SU-DHL-6 (cell line): Measurements from ENCODE around the gene DLG2.

Experiments
- H2AFZ ChIP-seq: fragments of 200-600 bp; sonication (generic); 2 replicates; pipeline ENCODE4 v1.6.1; 2014; ENCODE audit warnings: low read depth, mild to moderate bottlenecking, moderate library complexity, mixed read lengths, antibody characterized with exemption, low read length; ENCODE audit not compliant: severe bottlenecking
- H3F3A ChIP-seq: fragments of 200-600 bp; shearing (Covaris generic); 2 replicates; pipeline ENCODE4 v1.6.0; 2016; ENCODE audit warnings: antibody characterized with exemption, mild to moderate bottlenecking; ENCODE audit not compliant: insufficient read depth
- H3K27ac ChIP-seq: fragments of 200-600 bp; sonication (generic); 2 replicates; pipeline ENCODE4 v1.5.1; 2016; ENCODE audit warnings: low read depth, mild to moderate bottlenecking, low read length, moderate library complexity, mixed read lengths
- H3K27me3 ChIP-seq: fragments of 200-600 bp; sonication (generic), shearing (Covaris generic); 2 replicates; pipeline ENCODE4 v1.6.0; 2014; ENCODE audit warnings: mild to moderate bottlenecking, low read length
- H3K36me3 ChIP-seq: fragments of 200-600 bp; sonication (generic); 2 replicates; pipeline ENCODE4 v1.6.1; 2014; ENCODE audit warnings: mild to moderate bottlenecking, low read length, mixed read lengths
- H3K4me2 ChIP-seq: fragments of 300-600, 200-600 bp; shearing (Covaris generic), sonication (generic); 2 replicates; pipeline ENCODE4 v1.6.0; 2014; ENCODE audit warnings: low read length, low read depth, mild to moderate bottlenecking; ENCODE audit not compliant: poor library complexity, severe bottlenecking
- H3K4me3 ChIP-seq: fragments of 200-600 bp; sonication (generic); 2 replicates; pipeline ENCODE4 v1.5.1; 2014; ENCODE audit warnings: antibody characterized with exemption, low read length, mild to moderate bottlenecking, mixed read lengths; ENCODE audit not compliant: insufficient read depth, poor library complexity, severe bottlenecking
- H3K79me2 ChIP-seq: fragments of 200-600 bp; sonication (generic); 2 replicates; pipeline ENCODE4 v1.6.1; 2014; ENCODE audit warnings: mild to moderate bottlenecking, low read length, moderate library complexity; ENCODE audit not compliant: insufficient read depth
- H3K9ac ChIP-seq: fragments of 200-600 bp; sonication (generic); 2 replicates; pipeline ENCODE4 v1.7.0; 2014; ENCODE audit warnings: mild to moderate bottlenecking, low read length
- H3K9me2 ChIP-seq: fragments of 200-600 bp; sonication (generic); replicated peaks from 2 replicates; pipeline ENCODE4 v1.6.1; 2014; ENCODE audit warnings: low read length; ENCODE audit not compliant: insufficient read depth
- H3K9me3 ChIP-seq: fragments of 200-600 bp; sonication (generic); 2 replicates; pipeline ENCODE4 v1.6.1; 2014; ENCODE audit warnings: low read length, mixed read lengths; ENCODE audit not compliant: insufficient read depth
- H4K20me1 ChIP-seq: fragments of 200-600 bp; sonication (generic); 2 replicates; pipeline ENCODE4 v1.6.1; 2014; ENCODE audit warnings: low read depth, mild to moderate bottlenecking, antibody characterized with exemption, low read length, moderate library complexity, mixed read lengths
- CTCF ChIP-seq: fragments of 200-600 bp; sonication (generic); IDR thresholded peaks from one replicate; pipeline ENCODE4 v1.5.1; 2017; ENCODE audit warnings: antibody characterized with exemption, mild to moderate bottlenecking, low read length, moderate library complexity; ENCODE audit not compliant: insufficient read depth, poor library complexity, severe bottlenecking
- EZH2phosphoT487 ChIP-seq: fragments of 200-600 bp; sonication (generic), shearing (Covaris generic); conservative IDR thresholded peaks from 2 replicates; pipeline ENCODE4 v1.6.1; 2018; ENCODE audit warnings: mild to moderate bottlenecking, antibody characterized with exemption, low read length, moderate library complexity, mixed read lengths

DLG2 gene

DNA sequence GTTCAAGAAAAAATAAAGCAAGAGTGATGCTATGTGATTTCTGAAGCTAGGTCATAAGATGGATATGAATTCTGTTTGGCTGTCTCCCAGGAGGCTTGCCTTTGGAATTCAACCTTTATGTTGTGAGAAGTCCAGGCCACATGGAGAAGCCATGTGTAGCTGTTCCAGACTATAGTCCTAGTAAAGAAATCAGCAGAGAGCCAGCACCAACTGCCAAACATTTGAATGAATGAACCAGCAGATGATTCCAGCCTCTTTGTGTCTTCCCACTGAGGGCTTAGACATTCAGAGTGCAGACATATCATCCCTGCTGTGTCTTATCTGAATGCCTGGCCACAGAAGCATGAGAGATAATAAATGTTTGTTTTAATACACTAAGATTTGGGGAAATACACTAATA is 1150.6 kb downstream of the DLG2 start:
- H3K36me3 ChIP-seq = no peaks in the 10 kb centered on the region
- H3K4me3 ChIP-seq = no peak overlapping the region
- H2AFZ ChIP-seq = no peak overlapping the region
- H3K4me2 ChIP-seq = no peak overlapping the region
- no peak overlapping the region for H3K9ac ChIP-seq
- no peaks in the 10 kb centered on the region for H3K27me3 ChIP-seq
- H3K9me2 ChIP-seq = no peaks in the 10 kb centered on the region
- no peaks in the 10 kb centered on the region for H3K79me2 ChIP-seq
- H3F3A ChIP-seq = no peaks in the 10 kb centered on the region
- no peaks in the 10 kb centered on the region for H3K9me3 ChIP-seq
- no peak for TF ChIP-seq EZH2phosphoT487
- H4K20me1 ChIP-seq = no peaks in the 10 kb centered on the region
- H3K27ac ChIP-seq = no peak overlapping the region

DNA sequence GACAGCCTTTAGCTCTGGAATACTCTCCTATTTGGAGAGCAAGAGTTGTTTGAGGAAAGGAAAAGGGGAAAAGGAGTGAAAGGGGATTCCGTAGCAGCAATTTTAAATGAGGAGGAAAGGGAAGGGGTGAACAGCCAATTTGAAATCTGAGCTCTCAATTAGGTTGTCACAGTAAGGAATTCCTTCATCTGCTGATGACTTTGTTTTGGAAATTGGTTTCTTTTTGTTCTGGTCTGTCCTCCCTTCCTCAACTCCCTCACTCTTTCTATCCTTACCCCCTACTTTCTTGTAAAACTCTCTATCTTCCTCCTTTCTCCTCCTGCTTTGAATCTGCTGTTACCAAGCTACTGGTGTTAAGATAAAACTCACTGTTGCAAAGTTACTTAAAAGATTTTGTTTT is 1155.6 kb downstream of the DLG2 start:
- Histone ChIP-seq H3F3A (no peaks in the 10 kb centered on the region), H3K4me3 (no peak overlapping the region), H3K79me2 (no peaks in the 10 kb centered on the region), H4K20me1 (no peaks in the 10 kb centered on the region), H2AFZ (no peak overlapping the region), H3K27ac (no peak overlapping the region), H3K4me2 (no peak overlapping the region), H3K9ac (no peak overlapping the region), H3K27me3 (no peaks in the 10 kb centered on the region), H3K9me3 (no peaks in the 10 kb centered on the region), H3K36me3 (no peaks in the 10 kb centered on the region), H3K9me2 (no peaks in the 10 kb centered on the region)
- TF ChIP-seq EZH2phosphoT487 = no peak
- no peak for TF ChIP-seq CTCF

DNA sequence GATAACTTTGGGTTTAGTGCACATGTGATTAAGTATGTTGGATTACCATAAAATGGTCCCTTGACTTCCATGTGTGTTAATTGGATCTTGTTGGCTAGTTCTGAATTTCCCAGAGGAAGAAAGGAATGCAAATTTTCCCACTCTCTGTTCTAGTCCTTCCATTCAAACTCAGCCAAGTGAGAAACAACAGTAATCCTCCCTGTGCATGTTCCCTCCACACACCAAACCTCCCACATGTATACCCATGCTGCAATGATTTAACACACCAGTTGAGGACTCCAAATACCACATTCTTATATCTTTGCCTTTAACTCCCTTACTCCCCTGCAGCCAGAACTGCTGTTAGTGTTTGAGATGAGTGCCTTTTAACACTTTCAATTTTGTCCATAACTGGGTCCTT is 1158.9 kb downstream of the DLG2 start:
- H3K36me3 ChIP-seq = no peaks in the 10 kb centered on the region
- H4K20me1 ChIP-seq = no peaks in the 10 kb centered on the region
- no peaks in the 10 kb centered on the region for H3K79me2 ChIP-seq
- no peak overlapping the region for H2AFZ ChIP-seq
- no peak overlapping the region for H3K4me2 ChIP-seq
- no peaks in the 10 kb centered on the region for H3F3A ChIP-seq
- no peaks in the 10 kb centered on the region for H3K9me2 ChIP-seq
- no peaks in the 10 kb centered on the region for H3K9me3 ChIP-seq
- no peak for TF ChIP-seq EZH2phosphoT487
- no peak for TF ChIP-seq CTCF
- H3K27ac ChIP-seq = no peak overlapping the region
- H3K4me3 ChIP-seq = no peak overlapping the region
- H3K27me3 ChIP-seq = no peaks in the 10 kb centered on the region
- no peak overlapping the region for H3K9ac ChIP-seq

GRCh38 chr11:84465040-84465439 is 1162.1 kb downstream of the DLG2 start:
- Histone ChIP-seq H3K4me2 (no peak overlapping the region), H3K4me3 (no peak overlapping the region), H3K27ac (no peak overlapping the region), H3F3A (no peaks in the 10 kb centered on the region), H2AFZ (no peak overlapping the region), H3K9me2 (no peaks in the 10 kb centered on the region), H3K9ac (no peak overlapping the region), H3K9me3 (no peaks in the 10 kb centered on the region), H4K20me1 (no peaks in the 10 kb centered on the region), H3K79me2 (no peaks in the 10 kb centered on the region), H3K36me3 (no peaks in the 10 kb centered on the region), H3K27me3 (no peaks in the 10 kb centered on the region)
- TF ChIP-seq EZH2phosphoT487 (no peak), CTCF (no peak)
